Neural progenitor cell (in vitro differentiated cells): ENCODE results near the gene PITX3.

Experiments used
- CTCF ChIP-seq: fragments of 200-600 bp; sonication (generic); IDR thresholded peaks from 2 replicates; pipeline ENCODE4 v1.5.1; 2017; ENCODE audit warnings: antibody characterized with exemption, mild to moderate bottlenecking
- EZH2 ChIP-seq: fragments of 200-600 bp; sonication (generic); IDR thresholded peaks from 2 replicates; pipeline ENCODE4 v1.6.1; 2017; ENCODE audit warnings: antibody characterized with exemption, mild to moderate bottlenecking, moderate library complexity
- EZH2phosphoT487 ChIP-seq: fragments of 200-600 bp; sonication (generic); IDR thresholded peaks from 2 replicates; pipeline ENCODE4 v1.6.1; 2017; ENCODE audit warnings: antibody characterized with exemption

GRCh38 chr10:102242118-102242485 is 790 bp upstream of the PITX3 start:
- no peak for TF ChIP-seq CTCF
- TF ChIP-seq EZH2 = no peak
- TF ChIP-seq EZH2phosphoT487 = no peak
